Measurements from ENCODE around the gene WASL. TPM values are rescaled to one million over a fixed set of nuclear protein-coding genes. Genes with fewer than 3 reads are reported as not detected.

WASL gene
- total RNA-seq, 1 experiment from 2014 or later = 32.1 TPM

- BruUV-seq (replicated peaks) = no TSS peak
- Histone ChIP-seq H3K4me3 (ENCODE audit: low read depth, low read length, poor library complexity, severe bottlenecking) (no peak overlapping the region), H3K36me3 (ENCODE audit: insufficient read depth, low read length, poor library complexity, severe bottlenecking) (no peaks in the 10 kb centered on the region), H3K9me3 (ENCODE audit: low read depth, low read length, poor library complexity, severe bottlenecking) (no peaks in the 10 kb centered on the region), H3K27me3 (replicated peaks; ENCODE audit: insufficient read depth, low read depth, low read length, poor library complexity) (no peaks in the 10 kb centered on the region), H3K4me1 (ENCODE audit: insufficient read depth, low read length, poor library complexity, severe bottlenecking) (no peaks in the 10 kb centered on the region), H3K27ac (ENCODE audit: low read depth, low read length, poor library complexity, severe bottlenecking) (no peak overlapping the region)
- POLR2A ChIA-PET (ENCODE audit: low non-redundant PET) = no interaction called here
- TF ChIP-seq CTCF (conservative IDR thresholded peaks at IDR 0.05; ENCODE audit: low read depth, low read length) = no peak
- no peak for TF ChIP-seq EZH2 (IDR thresholded peaks at IDR 0.05; ENCODE audit: borderline replicate concordance, low read depth, low read length, poor library complexity, severe bottlenecking)
- DNase-seq (ENCODE audit: low spot score) = no peak
- CTCF ChIA-PET = no interaction called here
- intact Hi-C loops (cut with micrococcal nuclease; ENCODE audit: unreplicated experiment) = no loop called here
Observed at GRCh38 chr7:123662293-123662692, 86.5 kb downstream of the WASL start.

GRCh38 chr7:123661765-123662164, 87.0 kb downstream of the WASL start:
- Histone ChIP-seq H3K27ac (ENCODE audit: low read depth, low read length, poor library complexity, severe bottlenecking) (no peak overlapping the region), H3K4me1 (ENCODE audit: insufficient read depth, low read length, poor library complexity, severe bottlenecking) (no peaks in the 10 kb centered on the region), H3K9me3 (ENCODE audit: low read depth, low read length, poor library complexity, severe bottlenecking) (no peaks in the 10 kb centered on the region), H3K4me3 (ENCODE audit: low read depth, low read length, poor library complexity, severe bottlenecking) (no peak overlapping the region), H3K36me3 (ENCODE audit: insufficient read depth, low read length, poor library complexity, severe bottlenecking) (no peaks in the 10 kb centered on the region), H3K27me3 (replicated peaks; ENCODE audit: insufficient read depth, low read depth, low read length, poor library complexity) (no peaks in the 10 kb centered on the region)
- ChIA-PET POLR2A (ENCODE audit: low non-redundant PET) (no interaction called here), CTCF (no interaction called here)
- TF ChIP-seq EZH2 (IDR thresholded peaks at IDR 0.05; ENCODE audit: borderline replicate concordance, low read depth, low read length, poor library complexity, severe bottlenecking) = no peak
- no peak for TF ChIP-seq CTCF (conservative IDR thresholded peaks at IDR 0.05; ENCODE audit: low read depth, low read length)
- no TSS peak for BruUV-seq (replicated peaks)
- DNase-seq (ENCODE audit: low spot score) = no peak
- intact Hi-C loops (cut with micrococcal nuclease; ENCODE audit: unreplicated experiment) = no loop called here

GRCh38 chr7:123660514-123661354, 88.1 kb downstream of the WASL start:
- H3K36me3 ChIP-seq (ENCODE audit: insufficient read depth, low read length, poor library complexity, severe bottlenecking) = no peaks in the 10 kb centered on the region
- ChIA-PET POLR2A (ENCODE audit: low non-redundant PET) (no interaction called here), CTCF (no interaction called here)
- H3K27me3 ChIP-seq (replicated peaks; ENCODE audit: insufficient read depth, low read depth, low read length, poor library complexity) = no peaks in the 10 kb centered on the region
- H3K4me3 ChIP-seq (ENCODE audit: low read depth, low read length, poor library complexity, severe bottlenecking) = no peak overlapping the region
- H3K9me3 ChIP-seq (ENCODE audit: low read depth, low read length, poor library complexity, severe bottlenecking) = no peaks in the 10 kb centered on the region
- H3K27ac ChIP-seq (ENCODE audit: low read depth, low read length, poor library complexity, severe bottlenecking) = no peak overlapping the region
- BruUV-seq (replicated peaks) = no TSS peak
- no peaks in the 10 kb centered on the region for H3K4me1 ChIP-seq (ENCODE audit: insufficient read depth, low read length, poor library complexity, severe bottlenecking)
- no peak for DNase-seq (ENCODE audit: low spot score)
- intact Hi-C loops (cut with micrococcal nuclease; ENCODE audit: unreplicated experiment) = no loop called here
- TF ChIP-seq EZH2 (IDR thresholded peaks at IDR 0.05; ENCODE audit: borderline replicate concordance, low read depth, low read length, poor library complexity, severe bottlenecking) = no peak
- TF ChIP-seq CTCF (conservative IDR thresholded peaks at IDR 0.05; ENCODE audit: low read depth, low read length) = no peak

All from A673 (cell line).